Activated CD4-positive, alpha-beta T cell treated with anti-CD3 and anti-CD28 coated beads, Interleukin-2, Interleukin-6, amounts not matched to agents 100 ng/mL and 50 ng/mL, durations not matched to agents 16 hours and 8 hours (primary cell): ENCODE data around the gene LGI1.
"Not testable (repeated sequence)": the region's sequence is repeated elsewhere in the genome, so short reads cannot be mapped to it uniquely, and the experiment has no call there.

ENCODE experiments used
- DNase-seq: peaks from one replicate; pipeline ENCODE4 v3.0.0-alpha.2; 2020

Gene LGI1

DNA sequence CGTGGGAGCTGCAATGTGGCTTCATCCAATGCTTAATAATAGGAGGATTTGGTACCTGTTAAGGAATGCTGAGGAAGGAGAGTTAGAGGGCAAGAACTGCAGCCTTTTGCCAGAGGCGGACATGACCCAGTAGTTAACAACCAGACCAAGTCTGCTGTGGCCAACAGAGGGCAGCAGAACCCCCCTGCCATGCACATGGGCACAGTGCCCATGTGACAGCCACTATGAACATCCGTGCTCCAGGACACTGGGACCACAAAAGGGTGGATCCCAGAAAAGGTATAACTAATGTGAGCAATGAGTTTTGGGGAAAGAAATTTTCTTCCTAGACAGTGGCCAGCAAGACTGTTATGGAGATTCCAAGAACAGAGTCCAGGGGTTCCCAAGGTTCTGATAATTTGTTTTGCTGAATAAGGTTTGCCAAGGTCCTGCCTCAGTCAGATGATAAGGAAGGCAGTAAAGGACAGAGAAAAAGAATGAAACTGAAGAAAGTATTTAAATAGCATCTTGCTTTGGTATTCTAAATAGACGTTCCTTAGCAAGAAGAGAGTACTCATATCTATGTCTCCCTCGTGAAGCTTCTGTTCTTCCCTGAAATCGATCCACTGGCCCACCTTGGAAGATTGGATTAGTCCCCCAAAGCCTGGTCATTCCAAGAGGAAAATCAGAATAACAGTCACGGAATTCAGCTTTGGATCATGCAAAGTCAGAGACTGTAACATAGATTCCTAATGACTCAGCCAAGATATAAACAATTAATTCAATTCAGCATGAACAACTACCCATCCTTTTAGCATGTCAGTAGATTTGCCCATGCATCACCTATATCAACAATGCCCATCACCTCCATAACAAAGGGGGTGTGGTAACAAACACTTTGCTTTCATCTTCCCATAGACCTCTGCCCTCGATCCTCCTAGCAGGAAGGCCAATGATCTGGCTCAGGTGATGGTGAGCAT is 56.0 kb downstream of the LGI1 start:
- DNase-seq, result peak; percentile 59

DNA sequence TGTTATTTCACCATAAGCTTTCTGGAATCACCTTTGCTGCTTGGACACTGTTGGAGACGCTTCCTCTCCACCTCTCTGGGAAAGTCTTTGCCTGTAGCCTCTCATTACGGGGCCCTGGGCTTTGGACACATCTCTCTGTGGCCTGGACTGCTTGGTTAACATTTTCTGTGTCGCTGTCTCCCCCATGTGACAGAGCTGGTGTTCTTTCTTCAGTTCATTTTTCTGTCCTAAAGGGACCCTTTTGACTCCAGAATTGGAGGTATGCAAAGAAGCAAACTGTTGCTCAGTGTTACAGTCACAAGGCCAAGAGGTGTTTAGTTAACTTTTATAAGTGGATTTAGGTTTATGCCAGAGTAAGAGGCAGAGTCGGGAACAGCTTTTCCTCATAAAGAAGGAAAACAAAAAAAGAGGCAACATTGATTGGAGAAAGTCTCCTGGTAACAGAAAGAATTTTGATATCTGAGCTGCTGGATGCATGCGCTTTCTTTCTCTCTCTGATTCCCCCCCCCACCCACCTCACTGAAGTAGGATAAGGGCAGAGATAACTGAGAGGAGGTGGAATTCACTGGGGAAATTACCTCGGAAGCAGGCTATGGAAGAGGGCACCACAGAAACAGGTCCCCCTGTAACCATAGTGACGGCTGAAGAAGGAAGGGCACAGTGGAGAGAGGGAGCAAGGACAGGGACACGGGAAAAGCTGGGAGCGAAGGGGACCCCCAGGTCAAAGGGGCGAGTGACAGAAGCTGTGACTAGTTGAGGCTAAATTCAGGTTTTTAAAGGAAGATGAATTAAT is 57.8 kb downstream of the LGI1 start:
- no peak for DNase-seq

DNA sequence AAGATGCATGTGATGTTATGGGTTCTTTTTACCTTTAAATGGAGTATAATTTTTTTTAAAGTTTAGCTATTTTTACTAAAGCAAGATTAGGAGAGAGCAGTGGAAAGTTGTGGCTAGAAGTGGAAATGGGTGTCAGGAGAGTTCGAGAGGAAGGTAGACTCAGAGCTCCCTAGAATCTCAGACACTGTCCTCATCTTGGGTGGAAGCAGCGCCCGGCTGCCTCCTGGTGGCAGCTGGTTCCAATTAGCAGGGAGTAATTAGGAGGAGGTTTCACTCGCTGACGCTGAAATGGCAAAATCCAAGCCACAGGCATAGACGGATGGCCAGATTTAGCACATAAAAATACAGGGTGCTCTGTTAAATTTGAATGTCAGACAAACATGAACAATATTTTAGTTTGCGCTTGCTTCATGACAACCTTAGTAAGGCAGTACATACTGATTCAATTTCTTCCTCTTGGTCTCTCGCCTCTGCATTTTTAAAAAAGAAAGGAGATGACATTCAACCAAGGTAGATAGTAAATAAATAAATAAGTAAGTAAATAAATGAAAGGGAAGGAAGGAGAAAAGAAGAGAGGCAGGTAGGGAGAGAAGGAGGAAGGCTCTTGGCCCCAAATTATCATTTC is 58.5 kb downstream of the LGI1 start:
- peak; percentile 42 for DNase-seq

DNA sequence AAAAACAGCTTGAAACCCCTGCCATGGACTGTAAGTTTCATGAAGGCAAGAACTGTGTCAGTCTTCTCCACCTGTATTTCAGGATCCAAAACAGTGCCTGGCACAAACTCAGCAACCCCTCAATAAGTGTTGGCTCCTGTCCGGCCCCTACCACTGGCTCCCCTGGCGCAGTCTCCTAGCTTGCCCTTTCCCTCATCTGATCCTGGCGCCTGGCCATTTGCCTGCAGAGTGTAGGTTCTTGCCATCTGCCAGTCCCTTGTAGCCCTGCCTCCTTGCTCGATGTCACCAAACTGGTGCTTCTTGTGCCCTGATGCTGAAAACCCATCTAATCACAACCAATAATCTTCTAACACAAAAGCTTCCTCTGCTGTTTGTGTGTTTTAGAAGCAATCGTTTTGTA is 60.4 kb downstream of the LGI1 start:
- DNase-seq, result no peak

DNA sequence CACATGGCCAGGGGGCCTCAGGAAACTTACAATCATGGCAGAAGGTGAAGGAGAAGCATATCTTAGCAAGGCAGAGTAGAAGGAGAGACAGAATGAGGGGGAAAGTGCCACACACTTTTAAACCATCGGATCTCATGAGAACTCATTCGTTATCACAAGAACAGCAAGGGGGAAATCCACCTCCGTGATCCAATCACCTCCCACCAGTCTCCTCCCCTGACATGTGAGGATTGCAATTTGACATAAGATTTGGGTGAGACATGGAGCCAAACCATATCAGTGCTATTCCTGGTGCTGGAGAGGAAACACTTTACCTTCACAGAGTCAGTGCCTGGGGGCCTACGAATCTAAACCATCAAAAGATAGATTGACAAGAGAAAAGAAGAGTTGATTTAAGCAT is 61.8 kb downstream of the LGI1 start:
- DNase-seq, result no peak

DNA sequence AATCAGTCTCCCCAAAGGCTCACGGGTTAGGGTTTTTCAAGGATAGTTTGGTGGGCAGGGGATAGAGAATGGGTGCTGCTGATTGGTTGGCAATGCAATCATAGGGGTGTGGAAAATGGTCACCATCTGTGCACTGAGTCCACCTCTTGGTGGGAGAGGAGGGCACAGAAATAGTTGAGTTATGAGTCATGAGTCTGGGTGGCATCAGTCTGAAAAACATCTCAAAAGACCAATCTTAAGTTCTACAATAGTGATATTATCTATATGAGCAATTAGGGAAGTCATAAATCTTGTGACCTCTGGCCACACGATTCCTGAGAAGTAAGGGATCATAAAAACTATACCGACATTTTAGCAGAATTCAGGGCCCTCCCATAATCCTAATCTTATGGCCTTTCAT is 62.7 kb downstream of the LGI1 start:
- no peak for DNase-seq

DNA sequence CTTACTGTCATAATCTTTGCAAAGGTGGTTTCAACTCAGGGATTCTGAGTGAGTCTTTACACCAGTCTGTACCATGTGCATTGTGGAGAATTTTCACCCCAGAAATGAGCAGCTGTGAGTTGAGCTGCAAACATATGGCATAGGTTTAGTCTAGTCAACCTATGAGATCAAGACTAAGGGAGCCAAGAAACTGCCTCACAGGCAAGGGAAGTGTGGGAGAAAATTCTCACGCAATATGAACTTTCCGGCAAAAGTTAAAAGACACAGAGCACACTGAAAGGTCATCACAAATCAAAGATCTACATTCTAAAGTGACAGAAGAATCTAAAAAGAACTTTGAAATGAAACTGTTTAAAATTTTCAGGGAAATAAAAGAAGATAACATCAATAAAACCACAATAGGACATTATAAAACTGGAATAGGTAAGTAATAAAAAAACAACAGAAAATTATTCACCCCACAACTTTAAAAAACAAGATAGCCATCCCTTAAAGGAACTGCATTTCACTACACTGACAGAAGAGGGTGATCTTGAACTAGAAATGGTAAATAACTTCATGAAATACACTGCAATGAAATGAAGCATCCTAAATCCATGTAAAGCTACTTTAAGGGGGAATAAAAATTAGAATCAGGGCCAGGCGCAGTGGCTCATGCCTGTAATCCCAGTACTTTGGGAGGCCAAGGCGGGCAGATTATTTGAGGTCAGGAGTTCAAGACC is 63.5 kb downstream of the LGI1 start:
- no peak for DNase-seq

DNA sequence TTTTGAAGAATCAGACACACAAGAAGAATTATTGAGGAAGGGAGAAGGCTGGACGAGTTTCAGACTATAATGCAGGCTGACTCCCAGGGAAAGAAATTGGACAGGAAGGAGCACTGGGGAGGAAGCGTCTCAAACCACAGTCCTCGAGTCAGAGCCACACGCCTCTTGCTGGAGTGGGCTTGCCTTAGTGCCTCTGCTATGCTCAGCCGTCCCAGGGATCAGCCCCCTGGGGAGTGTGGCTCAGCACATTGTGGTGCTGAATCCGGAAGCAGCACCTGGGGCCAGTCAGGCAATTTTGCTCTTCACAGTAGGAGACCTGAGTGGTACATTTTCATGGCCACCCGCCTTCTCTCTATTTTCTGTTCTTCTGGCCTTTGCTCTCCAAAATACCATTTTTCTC is 68.6 kb downstream of the LGI1 start:
- no peak for DNase-seq

DNA sequence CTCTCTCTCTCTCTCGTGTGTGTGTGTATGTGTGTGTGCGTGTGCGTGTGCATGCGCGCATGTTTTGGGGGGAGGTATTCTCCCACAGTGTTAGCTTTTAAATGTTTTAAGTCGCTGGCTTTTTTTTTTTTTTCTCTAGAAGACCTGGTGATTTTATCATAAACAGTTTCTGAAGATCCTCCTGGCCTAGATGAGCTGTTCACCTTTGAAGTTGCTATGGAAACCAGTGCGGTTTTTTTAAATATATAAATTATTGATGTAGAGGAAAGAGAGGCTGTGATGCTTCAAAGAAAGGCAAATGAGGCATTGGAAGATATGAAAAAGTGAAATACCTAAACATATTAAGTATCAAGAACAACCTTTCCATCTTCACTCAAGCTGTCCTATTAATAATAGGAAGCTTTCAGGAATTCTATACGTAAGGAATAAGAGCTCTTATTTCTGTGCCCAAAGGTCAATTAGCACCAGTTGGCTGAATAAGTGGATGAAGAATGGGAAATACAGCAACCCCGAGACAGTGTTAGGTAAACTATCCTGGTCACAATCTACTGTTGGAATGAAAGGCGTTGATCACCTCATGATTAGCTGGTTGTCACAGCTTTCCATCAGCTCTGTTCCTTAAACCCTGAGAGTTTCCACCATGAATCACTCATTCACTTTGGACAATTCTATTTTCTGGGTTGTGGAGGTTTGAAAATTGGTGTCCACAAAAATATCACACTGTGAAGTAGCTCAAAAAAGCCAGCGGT is 69.5 kb downstream of the LGI1 start:
- DNase-seq, result no peak

DNA sequence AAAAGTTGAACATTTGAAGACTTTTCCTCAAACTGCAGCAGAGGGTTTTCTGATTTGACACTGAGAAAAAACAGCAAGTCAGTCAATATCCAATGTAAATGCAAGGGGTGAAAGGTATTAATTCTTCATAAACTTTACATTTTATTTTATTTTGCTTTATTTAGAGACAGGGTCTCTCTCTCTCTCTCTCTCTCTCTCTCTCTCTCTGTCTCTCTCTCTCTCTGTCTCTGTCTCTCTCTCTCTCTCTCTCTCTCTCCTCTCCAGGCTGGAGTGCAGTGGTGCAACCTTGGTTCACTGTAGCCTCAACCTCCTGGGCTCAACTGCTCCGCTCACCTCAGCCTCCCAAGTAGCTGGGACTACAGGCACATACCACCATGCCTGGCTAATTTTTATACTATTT is 73.3 kb downstream of the LGI1 start:
- DNase-seq, result not testable (repeated sequence)

DNA sequence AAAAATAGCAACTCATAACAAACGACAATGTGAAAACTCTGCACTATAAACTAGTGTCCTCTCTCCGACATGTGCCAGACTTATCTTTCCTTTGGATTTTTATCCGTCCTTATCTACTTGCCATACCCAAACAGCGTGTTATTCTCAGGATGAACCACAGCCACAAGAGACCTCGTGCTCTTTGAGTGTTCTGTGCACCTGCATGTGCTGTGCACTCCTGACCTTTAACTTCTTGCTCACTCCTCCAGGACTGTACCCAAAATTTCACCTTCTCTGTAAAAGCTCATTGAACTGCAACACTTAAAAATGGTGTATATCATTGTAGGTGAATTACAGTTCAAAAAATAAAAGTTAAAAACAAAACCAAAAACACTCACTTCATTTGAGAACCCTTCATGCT is 78.0 kb downstream of the LGI1 start:
- DNase-seq, result no peak

DNA sequence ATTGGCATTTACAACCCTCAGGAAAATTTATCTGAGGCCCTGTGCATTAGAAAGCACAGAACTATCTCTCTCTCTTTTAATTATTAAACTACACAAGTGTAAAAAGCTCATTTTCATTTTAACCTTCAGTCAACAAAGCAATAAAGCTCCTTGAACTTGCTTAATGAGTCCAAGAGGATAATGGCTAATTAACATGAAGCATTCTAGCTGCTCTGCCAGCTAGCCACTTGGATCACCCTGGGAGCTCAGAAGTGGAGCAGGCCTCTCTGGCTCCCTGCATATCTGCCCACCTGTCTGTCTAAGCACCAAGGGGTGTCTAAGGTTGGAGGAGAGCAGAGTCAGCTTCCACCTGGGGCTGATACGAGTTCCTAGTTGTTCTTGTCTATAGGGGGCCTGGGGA is 80.1 kb downstream of the LGI1 start:
- DNase-seq, result no peak

DNA sequence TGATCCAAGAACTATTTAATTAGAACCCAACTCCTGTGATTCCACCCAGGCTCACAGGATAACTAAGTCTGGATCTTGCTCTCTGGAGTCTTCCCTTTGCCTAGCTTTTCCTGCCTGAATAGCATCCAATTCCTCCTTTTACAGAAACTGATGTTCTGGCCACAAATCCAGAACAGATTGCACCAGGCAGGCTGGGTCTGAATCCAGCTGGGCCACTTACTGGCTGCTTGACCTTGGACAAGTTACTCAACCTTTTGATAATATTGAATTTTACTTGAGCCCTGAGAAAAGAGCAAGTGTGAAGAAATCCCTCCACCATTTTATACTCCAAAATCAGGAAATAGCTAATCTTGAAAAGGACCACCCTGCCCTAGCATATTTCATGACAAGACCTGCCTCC is 80.5 kb downstream of the LGI1 start:
- no peak for DNase-seq

DNA sequence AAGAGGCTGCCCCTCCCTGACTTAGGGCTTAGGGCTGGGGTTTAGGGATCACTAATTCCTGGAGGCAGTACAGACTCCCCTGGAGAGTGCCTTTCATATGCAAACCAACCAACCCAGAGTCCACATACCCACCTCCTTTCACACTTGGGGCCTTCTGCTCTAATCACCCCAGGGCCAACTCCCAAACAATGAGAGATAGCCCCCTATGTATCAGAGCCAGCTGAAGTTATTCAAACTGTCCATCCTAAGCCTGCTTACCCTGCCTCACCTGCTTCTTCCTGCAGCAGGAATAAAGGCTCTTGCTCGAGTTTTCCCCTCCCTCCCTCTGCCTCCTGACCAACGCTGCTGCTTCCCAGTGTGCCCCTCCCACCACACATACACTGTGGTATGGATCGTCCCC is 84.2 kb downstream of the LGI1 start:
- DNase-seq, result no peak

DNA sequence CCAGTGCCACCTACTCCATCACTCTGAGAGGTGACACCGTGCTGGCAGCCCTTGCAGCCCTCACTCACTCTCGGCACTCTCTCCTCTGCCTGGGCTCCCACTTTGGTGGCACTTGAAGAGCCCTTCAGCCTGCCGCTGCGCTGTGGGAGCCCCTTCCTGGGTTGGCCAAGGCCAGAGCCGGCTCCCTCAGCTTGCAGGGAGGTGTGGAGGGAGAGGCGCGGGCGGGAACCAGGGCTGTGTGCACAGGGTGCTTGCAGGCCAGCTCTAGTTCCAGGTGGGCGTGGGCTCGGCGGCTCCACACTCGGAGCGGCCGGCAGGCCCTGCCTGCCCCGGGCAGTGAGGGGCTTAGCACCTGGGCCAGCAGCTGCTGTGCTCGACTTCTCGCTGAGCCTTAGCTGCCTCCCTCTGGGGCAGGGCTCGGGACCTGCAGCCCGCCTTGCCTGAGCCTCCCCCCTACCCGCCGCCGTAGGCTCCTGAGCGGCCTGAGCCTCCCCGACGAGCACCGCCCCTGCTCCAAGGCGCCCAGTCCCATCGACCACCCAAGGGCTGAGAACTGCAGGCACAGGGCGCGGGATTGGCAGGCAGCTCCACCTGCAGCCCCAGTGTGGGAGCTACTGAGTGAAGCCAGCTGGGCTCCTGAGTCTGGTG is 87.4 kb downstream of the LGI1 start:
- no peak for DNase-seq
